Renal cortical epithelial cell (primary cell): ENCODE data around the gene LSM5. TPM values are rescaled to one million over a fixed set of nuclear protein-coding genes. Genes with fewer than 3 reads are reported as not detected.

Experiments
- DNase-seq: peaks from one replicate; pipeline ENCODE4 v3.0.0-alpha.2; 2011; ENCODE audit warnings: low read depth
- total RNA-seq: library from RNA; depleted of rRNA; stranded (reverse); fragments of >200 nt; gene quantifications from 2 replicates; pipeline ENCODE4 v1.2.3, GENCODE V29; 2014

The LSM5 gene
- 18.2 and 19.1 TPM in 2 replicates for total RNA-seq

- DNase-seq = peak; percentile 87
These were observed at the start of gene LSM5 for GRCh38 chr7:32490127-32490796. Gene LSM5 (minus strand): TSS chr7:32490380. CDS start chr7:32490365, 15 bp downstream.

- DNase-seq = no peak
These were observed 49.2 kb upstream of the LSM5 start for GRCh38 chr7:32539366-32539765.

GRCh38 chr7:32537760-32538159, 47.6 kb upstream of the LSM5 start:
- DNase-seq = no peak

- peak; percentile 99 for DNase-seq
These were observed 46.4 kb upstream of the LSM5 start for GRCh38 chr7:32536585-32536984.

- DNase-seq = no peak
These were observed 45.8 kb upstream of the LSM5 start for GRCh38 chr7:32536016-32536415.

GRCh38 chr7:32535162-32535702, 45.1 kb upstream of the LSM5 start:
- no peak for DNase-seq

GRCh38 chr7:32533276-32534029, 43.3 kb upstream of the LSM5 start:
- DNase-seq = peak; percentile 31

- DNase-seq = peak; percentile 73
These were observed 42.5 kb upstream of the LSM5 start for GRCh38 chr7:32532716-32533115.

GRCh38 chr7:32532086-32532485, 41.9 kb upstream of the LSM5 start:
- DNase-seq = no peak

GRCh38 chr7:32531402-32531801, 41.2 kb upstream of the LSM5 start:
- no peak for DNase-seq

GRCh38 chr7:32525839-32526238, 35.7 kb upstream of the LSM5 start:
- DNase-seq = no peak

- DNase-seq = no peak
These were observed 34.5 kb upstream of the LSM5 start for GRCh38 chr7:32524631-32525030.

GRCh38 chr7:32522746-32523530, 32.8 kb upstream of the LSM5 start:
- no peak for DNase-seq

- DNase-seq = no peak
These were observed 29.6 kb upstream of the LSM5 start for GRCh38 chr7:32519763-32520162.

GRCh38 chr7:32518534-32519140, 28.5 kb upstream of the LSM5 start:
- DNase-seq = peak; percentile 58

GRCh38 chr7:32516551-32517100, 26.4 kb upstream of the LSM5 start:
- DNase-seq = peak; percentile 46

GRCh38 chr7:32515890-32516550, 25.8 kb upstream of the LSM5 start:
- peak; percentile 73 for DNase-seq

- DNase-seq = no peak
These were observed 23.0 kb upstream of the LSM5 start for GRCh38 chr7:32513210-32513609.

GRCh38 chr7:32511791-32512190, 21.6 kb upstream of the LSM5 start:
- DNase-seq = no peak

- no peak for DNase-seq
These were observed 17.2 kb upstream of the LSM5 start for GRCh38 chr7:32507414-32507813.
